HG03565 (cell line): ENCODE results near the gene KXD1.
A peak's percentile ranks its signal among the peaks of the same experiment; 100 is the strongest.
"Not testable (repeated sequence)": the region's sequence is repeated elsewhere in the genome, so short reads cannot be mapped to it uniquely, and the experiment has no call there.

Experiments used
- ATAC-seq: cut with Tn5 transposase; IDR thresholded peaks from one replicate; pipeline ENCODE4 v1.9.1; 2021; ENCODE audit warnings: mild to moderate bottlenecking, moderate library complexity; ENCODE audit not compliant: unreplicated experiment

KXD1 gene

GRCh38 chr19:18533058-18533457 lies 24.6 kb upstream of the KXD1 start:
- no peak for ATAC-seq

- ATAC-seq: no peak
Measured at GRCh38 chr19:18536475-18536874, 21.2 kb upstream of the KXD1 start.

GRCh38 chr19:18537431-18537830 lies 20.2 kb upstream of the KXD1 start:
- ATAC-seq: no peak

GRCh38 chr19:18538115-18538514 lies 19.6 kb upstream of the KXD1 start:
- no peak for ATAC-seq

- ATAC-seq: no peak
Measured at GRCh38 chr19:18539372-18539771, 18.3 kb upstream of the KXD1 start.

- not testable (repeated sequence) for ATAC-seq
Measured at GRCh38 chr19:18540200-18540599, 17.5 kb upstream of the KXD1 start.

- ATAC-seq: no peak
Measured at GRCh38 chr19:18541258-18541991, 16.2 kb upstream of the KXD1 start.

- no peak for ATAC-seq
Measured at GRCh38 chr19:18541992-18542940, 15.4 kb upstream of the KXD1 start.

- peak; percentile 92 for ATAC-seq
Measured at GRCh38 chr19:18542941-18543813, 14.5 kb upstream of the KXD1 start, which contains the start of gene FKBP8. Gene FKBP8, minus strand, starts transcription at chr19:18543573. Its CDS starts 1,603 bp downstream, at chr19:18541970.

GRCh38 chr19:18543814-18544475 lies 13.7 kb upstream of the KXD1 start:
- peak; percentile 57 for ATAC-seq

- no peak for ATAC-seq
Measured at GRCh38 chr19:18551631-18552030, 6.0 kb upstream of the KXD1 start.

- ATAC-seq: no peak
Measured at GRCh38 chr19:18558202-18558555, 509 bp downstream of the KXD1 start.

- no peak for ATAC-seq
Measured at GRCh38 chr19:18558604-18559003, 934 bp downstream of the KXD1 start.

GRCh38 chr19:18559685-18560084 lies 2.0 kb downstream of the KXD1 start:
- no peak for ATAC-seq

- no peak for ATAC-seq
Measured at GRCh38 chr19:18562086-18562485, 4.4 kb downstream of the KXD1 start.

- no peak for ATAC-seq
Measured at GRCh38 chr19:18566953-18567352, 9.3 kb downstream of the KXD1 start.

- no peak for ATAC-seq
Measured at GRCh38 chr19:18568367-18568766, 10.7 kb downstream of the KXD1 start.

GRCh38 chr19:18571564-18572344 lies 14.1 kb downstream of the KXD1 start, which contains the start of gene UBA52:
Gene UBA52, plus strand, starts transcription at chr19:18571857. Its CDS starts 1,444 bp downstream, at chr19:18573301.
- peak; percentile 89 for ATAC-seq

GRCh38 chr19:18574691-18575291 lies 17.1 kb downstream of the KXD1 start:
- ATAC-seq: no peak
